ENCODE results near the gene TRAF1.

GRCh38 chr9:120920806-120921178 is 5.8 kb downstream of the TRAF1 start:
- TF ChIP-seq POLR2AphosphoS5 (IDR thresholded peaks at IDR 0.05; ENCODE audit: borderline replicate concordance, low read depth, low read length): no peak
- no peak for TF ChIP-seq EZH2 (IDR thresholded peaks at IDR 0.05)
- no peak for TF ChIP-seq FOXP2 (optimal IDR thresholded peaks at IDR 0.05; ENCODE audit: control extremely low read depth, extremely low read length, insufficient read depth)
